Stomach (tissue), 9 donors: ENCODE measurements around the gene APMAP. TPM values are rescaled to one million over a fixed set of nuclear protein-coding genes. Genes with fewer than 3 reads are reported as not detected.

Experiments
- DNase-seq, 2 donors: peaks; one replicate each; pipeline versions ENCODE4 v3.0.0 to v3.0.0-alpha.2; 2013 to 2019
- H3K27ac ChIP-seq, 5 donors: fragments of 200-600 bp in 4 of 5; sonication (generic) in 4 of 5; one replicate each; pipeline ENCODE4 v1.5.1; 2013 to 2019; ENCODE audit warnings: mild to moderate bottlenecking in 1 of 5, moderate library complexity in 1 of 5
- H3K27me3 ChIP-seq, 3 donors: fragments of 200-600 bp; sonication (generic); one replicate each; pipeline ENCODE4 v1.5.1; 2017 to 2019; ENCODE audit warnings: mixed run types in 1 of 3
- H3K36me3 ChIP-seq, 4 donors: fragments of 200-600 bp; sonication (generic); 1 replicate in 3 of 4; 2 replicates in 1 of 4; pipeline ENCODE4 v1.5.1; 2016 to 2019
- H3K4me1 ChIP-seq, 4 donors: fragments of 200-600 bp; sonication (generic); one replicate each; pipeline ENCODE4 v1.5.1; 2016 to 2019
- H3K4me3 ChIP-seq, 4 donors: fragments of 200-600 bp; sonication (generic) in 3 of 4; one replicate each; pipeline ENCODE4 v1.5.1; 2016 to 2019; ENCODE audit warnings: mild to moderate bottlenecking in 1 of 4
- H3K9me3 ChIP-seq, 4 donors: fragments of 200-600 bp; sonication (generic); one replicate each; pipeline ENCODE4 v1.5.1; 2016 to 2019
- EP300 ChIP-seq: sonication (generic); formaldehyde crosslinking; IDR thresholded peaks from one replicate; pipeline ENCODE4 v1.6.1; 2017; ENCODE audit warnings: antibody characterized with exemption
- POLR2A ChIP-seq, 4 donors: fragments of 450-650 bp; IDR thresholded peaks; one replicate each; pipeline ENCODE4 v1.6.1; 2016; ENCODE audit warnings: antibody characterized with exemption in 4 of 4, control low read depth in 2 of 4, mild to moderate bottlenecking in 1 of 4, moderate library complexity in 1 of 4
- POLR2AphosphoS5 ChIP-seq, 3 donors: sonication (generic); formaldehyde crosslinking; IDR thresholded peaks; one replicate each; pipeline ENCODE4 v1.6.1; 2016; ENCODE audit warnings: antibody characterized with exemption in 3 of 3
- WGBS, 5 donors: extraction: QIAGEN DNeasy Blood & Tissue Kit in 3 of 5; methylation state at CpG; one replicate each; pipeline versions ENCODE4 v1.1.5 to v1.1.7; 2013 to 2018; 5-methylcytosine and 5-hydroxymethylcytosine counted together
- intact Hi-C: fragments of 100-400 bp; cut with DNase I; formaldehyde crosslinking; loops from one replicate; pipeline ENCODE4 v1.15.1; 2023; ENCODE audit warnings: low total_unique reads
- polyA plus RNA-seq, 3 donors: library from polyadenylated mRNA; stranded (reverse); fragments of 200-250 nt; gene quantifications; one replicate each; pipeline ENCODE4 v1.2.3, GENCODE V29; 2013
- total RNA-seq, 5 donors: library from RNA; depleted of rRNA; stranded (reverse); fragments of >200 nt; gene quantifications; one replicate each; pipeline versions ENCODE4 v1.1.0 to v1.2.3, GENCODE V29; 2014 to 2016
- TF ChIP-seq, protein P1 (sequence below), 7 experiments: fragments of 450-650 bp in 4 of 7; fragments of 200-600 bp in 3 of 7; sonication (generic) in 3 of 7; IDR thresholded peaks; one replicate each; pipeline ENCODE4 v1.5.1; 2016 to 2019; ENCODE audit warnings: antibody characterized with exemption in 7 of 7, control low read depth in 2 of 7, mild to moderate bottlenecking in 1 of 7
- donor health status: healthy with polysubstance abuse.
- donor health status: Bipolar disorder and iron deficiency.
- donor health status: healthy.

Gene APMAP
- total and polyA plus RNA-seq, 8 donors = 12.3 to 55.6 (median 32.1) TPM

- TF ChIP-seq, protein P1, sequence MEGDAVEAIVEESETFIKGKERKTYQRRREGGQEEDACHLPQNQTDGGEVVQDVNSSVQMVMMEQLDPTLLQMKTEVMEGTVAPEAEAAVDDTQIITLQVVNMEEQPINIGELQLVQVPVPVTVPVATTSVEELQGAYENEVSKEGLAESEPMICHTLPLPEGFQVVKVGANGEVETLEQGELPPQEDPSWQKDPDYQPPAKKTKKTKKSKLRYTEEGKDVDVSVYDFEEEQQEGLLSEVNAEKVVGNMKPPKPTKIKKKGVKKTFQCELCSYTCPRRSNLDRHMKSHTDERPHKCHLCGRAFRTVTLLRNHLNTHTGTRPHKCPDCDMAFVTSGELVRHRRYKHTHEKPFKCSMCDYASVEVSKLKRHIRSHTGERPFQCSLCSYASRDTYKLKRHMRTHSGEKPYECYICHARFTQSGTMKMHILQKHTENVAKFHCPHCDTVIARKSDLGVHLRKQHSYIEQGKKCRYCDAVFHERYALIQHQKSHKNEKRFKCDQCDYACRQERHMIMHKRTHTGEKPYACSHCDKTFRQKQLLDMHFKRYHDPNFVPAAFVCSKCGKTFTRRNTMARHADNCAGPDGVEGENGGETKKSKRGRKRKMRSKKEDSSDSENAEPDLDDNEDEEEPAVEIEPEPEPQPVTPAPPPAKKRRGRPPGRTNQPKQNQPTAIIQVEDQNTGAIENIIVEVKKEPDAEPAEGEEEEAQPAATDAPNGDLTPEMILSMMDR (IDR thresholded peaks at IDR 0.05) = no peak
- TF ChIP-seq POLR2A (IDR thresholded peaks at IDR 0.05) (no peak), EP300 (no peak), POLR2AphosphoS5 (IDR thresholded peaks at IDR 0.05) (no peak)
- 63 to 77% (median 74%) methylated on average over 8 of the region's 8 CpGs for WGBS, 5 donors
- peak overlapping the region in 1 of 4 donors; percentile 38 for H3K4me3 ChIP-seq
- peak overlapping the region in 2 of 5 donors; percentile 29 to 42 for H3K27ac ChIP-seq
- intact Hi-C loops = no loop called here
- H3K9me3 ChIP-seq = no peaks in the 10 kb centered on the region
- peaks cover 0 to 11% (median 0%) of the 10 kb centered on the region in 4 donors for H3K4me1 ChIP-seq
- peaks cover 10 to 32% (median 26%) of the 10 kb centered on the region in 4 donors for H3K36me3 ChIP-seq
- DNase-seq = no peak
- peaks cover 0 to 14% (median 0%) of the 10 kb centered on the region in 3 donors for H3K27me3 ChIP-seq
Measured at GRCh38 chr20:24953209-24953575, 39.4 kb downstream of the APMAP start.

DNA sequence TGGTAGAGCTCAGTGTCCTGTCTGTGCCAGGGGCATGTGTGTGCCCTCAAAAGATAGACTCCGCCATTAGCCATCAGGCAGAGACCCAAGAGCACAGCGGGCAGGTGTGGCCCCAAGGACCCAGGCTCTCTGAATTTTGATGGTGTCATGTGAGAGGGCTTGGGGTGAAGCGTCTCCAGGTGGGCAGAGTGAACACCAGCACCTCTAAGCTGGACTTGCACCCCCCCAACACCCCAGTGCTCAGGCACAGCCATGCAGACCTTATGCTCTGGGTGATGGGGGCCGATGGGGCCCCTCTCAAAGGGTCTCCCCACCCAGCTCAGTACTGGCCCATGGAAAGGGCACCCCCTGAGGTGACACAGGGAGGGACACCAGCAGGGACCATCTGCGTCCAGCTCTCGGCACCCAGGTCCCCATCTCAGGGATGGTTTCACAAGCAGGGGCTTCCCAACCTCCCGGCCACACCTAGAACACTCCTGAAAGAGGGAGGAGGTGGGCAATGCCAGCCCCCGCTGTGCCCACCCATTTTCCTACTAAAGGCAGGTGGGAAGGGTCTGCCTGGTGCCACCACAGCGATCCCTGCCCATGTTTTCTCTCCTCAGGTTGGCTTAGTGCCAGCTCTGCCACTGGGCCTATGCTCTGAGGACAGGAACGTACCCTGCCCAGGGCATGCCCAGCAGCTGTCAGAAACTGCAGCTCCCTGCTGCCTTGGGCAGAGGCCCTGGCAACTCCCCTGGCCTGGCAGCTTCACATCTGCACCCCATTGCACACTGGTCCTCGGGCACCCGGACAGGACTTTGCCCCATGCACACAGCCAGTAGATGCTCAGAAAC is 40.0 kb downstream of the APMAP start:
- TF ChIP-seq EP300 (no peak), POLR2A (IDR thresholded peaks at IDR 0.05) (no peak), POLR2AphosphoS5 (IDR thresholded peaks at IDR 0.05) (no peak)
- TF ChIP-seq, protein P1 (IDR thresholded peaks at IDR 0.05) = no peak
- 68 to 76% (median 71%) methylated on average over 9 to 12 of the region's 12 CpGs for WGBS, 5 donors
- H3K4me3 ChIP-seq = peak overlapping the region in 1 of 4 donors; percentile 38

DNA sequence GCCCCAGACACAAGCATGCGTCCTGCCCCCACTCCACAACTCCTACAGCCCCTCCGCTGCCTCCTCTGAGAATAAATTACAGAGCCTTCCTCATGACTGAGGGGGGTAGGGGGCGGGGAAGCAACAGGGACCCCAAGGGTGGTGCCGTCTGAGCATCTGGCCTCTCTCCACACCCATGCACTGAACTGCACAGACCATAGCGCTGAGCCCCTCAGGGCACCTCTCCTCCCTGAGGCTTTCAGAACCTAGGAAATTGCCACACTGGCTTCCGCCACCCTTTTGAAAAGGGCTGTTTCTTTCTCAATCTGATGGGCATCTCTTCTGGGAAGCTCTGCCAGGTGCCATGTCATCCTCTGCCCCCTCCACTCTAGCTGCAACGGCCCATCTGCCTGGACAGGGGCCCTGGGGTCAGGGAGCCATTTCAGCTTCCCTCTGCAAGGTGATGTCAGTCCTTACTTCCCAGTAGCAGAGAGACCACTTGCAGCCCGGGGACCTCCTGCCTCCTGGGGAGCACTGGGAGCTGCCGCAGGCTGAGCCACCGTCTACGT is 40.9 kb downstream of the APMAP start:
- TF ChIP-seq POLR2AphosphoS5 (IDR thresholded peaks at IDR 0.05) (no peak), POLR2A (IDR thresholded peaks at IDR 0.05) (no peak), EP300 (no peak)
- TF ChIP-seq, protein P1 (IDR thresholded peaks at IDR 0.05) = no peak
- intact Hi-C loops = no loop called here
- WGBS, 5 donors = 48 to 59% (median 57%) methylated on average over 7 to 11 of the region's 11 CpGs
- Histone ChIP-seq H3K27me3 (peaks cover 0 to 14% (median 0%) of the 10 kb centered on the region in 3 donors), H3K4me1 (peaks cover 0 to 11% (median 0%) of the 10 kb centered on the region in 4 donors), H3K36me3 (peaks cover 0 to 19% (median 12%) of the 10 kb centered on the region in 4 donors), H3K9me3 (peaks cover 0 to 11% (median 5%) of the 10 kb centered on the region in 4 donors), H3K4me3 (peak overlapping the region in 2 of 4 donors; percentile 33 to 38), H3K27ac (peak overlapping the region in 2 of 5 donors; percentile 71 to 74)
- DNase-seq = peak in 1 of 2 donors; percentile 24

More for the DNA sequence above, 40.0 kb downstream of the APMAP start:
- Histone ChIP-seq H3K4me1 (peaks cover 0 to 11% (median 0%) of the 10 kb centered on the region in 4 donors), H3K36me3 (peaks cover 4 to 26% (median 20%) of the 10 kb centered on the region in 4 donors), H3K27ac (peak overlapping the region in 2 of 5 donors; percentile 29 to 50), H3K9me3 (peaks cover 0 to 3% (median under 1%) of the 10 kb centered on the region in 4 donors), H3K27me3 (peaks cover 0 to 14% (median 0%) of the 10 kb centered on the region in 3 donors)
- intact Hi-C loops = no loop called here
- peak in 1 of 2 donors; percentile 26 for DNase-seq

DNA sequence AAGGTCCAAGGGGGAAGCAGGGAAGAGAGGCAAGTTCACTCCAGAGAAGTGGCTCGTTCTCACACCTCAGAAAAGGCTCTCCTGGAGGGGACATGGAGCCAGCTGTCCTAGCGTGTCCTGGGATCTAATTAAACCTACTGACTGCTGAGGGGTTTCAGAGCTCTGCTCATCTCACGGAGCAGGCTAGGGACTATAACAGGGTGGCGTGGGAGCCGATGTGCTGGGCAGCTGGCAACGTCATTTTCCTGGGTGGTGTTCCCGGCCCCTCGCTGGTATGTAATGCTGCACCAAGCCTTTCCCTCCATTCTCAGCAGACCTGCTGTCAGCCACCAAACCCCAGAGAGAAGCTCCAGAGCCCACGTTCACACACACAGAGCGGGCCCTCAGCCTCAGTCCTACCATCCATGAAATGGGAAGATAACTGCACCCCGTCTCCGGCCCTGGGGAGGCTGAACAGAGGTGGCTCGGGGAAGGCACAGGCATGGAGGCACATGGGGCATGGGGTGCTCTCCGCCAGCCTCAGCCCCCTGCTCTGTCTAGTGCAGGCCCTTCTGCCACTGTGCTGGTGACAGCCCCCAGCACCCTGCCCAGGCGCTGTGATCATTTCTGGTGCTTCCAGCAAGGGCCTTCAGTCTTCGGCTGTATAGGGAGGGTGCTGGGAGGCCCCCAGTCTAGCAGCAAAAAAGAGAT is 41.6 kb downstream of the APMAP start:
- peak in 1 of 2 donors; percentile 18 for DNase-seq
- 70 to 84% (median 78%) methylated on average over 9 to 16 of the region's 16 CpGs for WGBS, 5 donors
- TF ChIP-seq POLR2AphosphoS5 (IDR thresholded peaks at IDR 0.05) (no peak), EP300 (no peak), POLR2A (IDR thresholded peaks at IDR 0.05) (no peak)
- TF ChIP-seq, protein P1 (IDR thresholded peaks at IDR 0.05) = no peak
- Histone ChIP-seq H3K36me3 (peaks cover 0 to 12% (median 6%) of the 10 kb centered on the region in 4 donors), H3K4me1 (peaks cover 0 to 11% (median 0%) of the 10 kb centered on the region in 4 donors), H3K27ac (peak overlapping the region in 3 of 5 donors; percentile 59 to 74 (median 71)), H3K9me3 (peaks cover 4 to 17% (median 10%) of the 10 kb centered on the region in 4 donors), H3K27me3 (peaks cover 0 to 14% (median 0%) of the 10 kb centered on the region in 3 donors), H3K4me3 (peak overlapping the region in 2 of 4 donors; percentile 33 to 38)
- intact Hi-C loops = no loop called here
